Neuron (in vitro differentiated cells): Measurements from ENCODE around the gene CRACDL.
"Not testable (repeated sequence)": the region's sequence is repeated elsewhere in the genome, so short reads cannot be mapped to it uniquely, and the experiment has no call there.

Experiments
- H2AFZ ChIP-seq: one replicate; pipeline ENCODE4 v1.6.1; 2013; ENCODE audit warnings: low read depth, mild to moderate bottlenecking, inconsistent platforms, low read length, moderate library complexity
- H3K27me3 ChIP-seq: one replicate; pipeline ENCODE4 v1.6.1; 2013; ENCODE audit warnings: low read length; ENCODE audit not compliant: insufficient read depth
- H3K36me3 ChIP-seq: one replicate; pipeline ENCODE4 v1.6.1; 2013; ENCODE audit warnings: low read length; ENCODE audit not compliant: insufficient read depth
- H3K4me1 ChIP-seq: one replicate; pipeline ENCODE4 v1.6.1; 2013; ENCODE audit warnings: low read length; ENCODE audit not compliant: insufficient read depth
- H3K4me3 ChIP-seq: 2 replicates; pipeline ENCODE4 v1.5.1; 2013; ENCODE audit warnings: mild to moderate bottlenecking, low read length, moderate library complexity
- H3K9me3 ChIP-seq: one replicate; pipeline ENCODE4 v1.6.1; 2013; ENCODE audit warnings: low read length

Gene CRACDL

GRCh38 chr2:98882971-98883779 lies 52.9 kb downstream of the CRACDL start:
- Histone ChIP-seq H3K27me3 (no peaks in the 10 kb centered on the region), H2AFZ (no peak overlapping the region), H3K4me3 (no peak overlapping the region), H3K9me3 (peaks cover 3% of the 10 kb centered on the region), H3K4me1 (no peaks in the 10 kb centered on the region), H3K36me3 (no peaks in the 10 kb centered on the region)

- Histone ChIP-seq H3K4me3 (no peak overlapping the region), H3K27me3 (no peaks in the 10 kb centered on the region), H3K4me1 (no peaks in the 10 kb centered on the region), H3K9me3 (peaks cover 3% of the 10 kb centered on the region), H3K36me3 (no peaks in the 10 kb centered on the region), H2AFZ (no peak overlapping the region)
Measured at GRCh38 chr2:98882368-98882767, 53.7 kb downstream of the CRACDL start.

- no peaks in the 10 kb centered on the region for H3K4me1 ChIP-seq
- no peaks in the 10 kb centered on the region for H3K9me3 ChIP-seq
- no peak overlapping the region for H2AFZ ChIP-seq
- H3K4me3 ChIP-seq, result no peak overlapping the region
- no peaks in the 10 kb centered on the region for H3K36me3 ChIP-seq
- peaks cover 2% of the 10 kb centered on the region for H3K27me3 ChIP-seq
Measured at GRCh38 chr2:98881153-98881650, 54.8 kb downstream of the CRACDL start.

GRCh38 chr2:98880266-98881152 lies 55.5 kb downstream of the CRACDL start:
- H2AFZ ChIP-seq, result no peak overlapping the region
- H3K9me3 ChIP-seq, result no peaks in the 10 kb centered on the region
- no peaks in the 10 kb centered on the region for H3K36me3 ChIP-seq
- peaks cover 2% of the 10 kb centered on the region for H3K27me3 ChIP-seq
- no peaks in the 10 kb centered on the region for H3K4me1 ChIP-seq
- H3K4me3 ChIP-seq, result no peak overlapping the region

GRCh38 chr2:98877658-98878057 lies 58.4 kb downstream of the CRACDL start:
- H2AFZ ChIP-seq, result not testable (repeated sequence)
- peaks cover 15% of the 10 kb centered on the region for H3K27me3 ChIP-seq

GRCh38 chr2:98876741-98877140 lies 59.3 kb downstream of the CRACDL start:
- H2AFZ ChIP-seq, result no peak overlapping the region
- H3K27me3 ChIP-seq, result peaks cover 15% of the 10 kb centered on the region
- H3K36me3 ChIP-seq, result no peaks in the 10 kb centered on the region
- H3K9me3 ChIP-seq, result no peaks in the 10 kb centered on the region
- H3K4me1 ChIP-seq, result no peaks in the 10 kb centered on the region
- no peak overlapping the region for H3K4me3 ChIP-seq

More at GRCh38 chr2:98877658-98878057, 58.4 kb downstream of the CRACDL start:
- not testable (repeated sequence) for H3K36me3 ChIP-seq, H3K4me3 ChIP-seq, H3K4me1 ChIP-seq, H3K9me3 ChIP-seq

GRCh38 chr2:98875746-98876145 lies 60.3 kb downstream of the CRACDL start:
- no peak overlapping the region for H3K4me3 ChIP-seq
- H2AFZ ChIP-seq, result no peak overlapping the region
- H3K36me3 ChIP-seq, result no peaks in the 10 kb centered on the region
- no peaks in the 10 kb centered on the region for H3K9me3 ChIP-seq
- H3K4me1 ChIP-seq, result no peaks in the 10 kb centered on the region
- H3K27me3 ChIP-seq, result peaks cover 15% of the 10 kb centered on the region

GRCh38 chr2:98875081-98875728 lies 60.8 kb downstream of the CRACDL start:
- Histone ChIP-seq H3K4me3 (no peak overlapping the region), H2AFZ (no peak overlapping the region), H3K27me3 (peaks cover 15% of the 10 kb centered on the region), H3K9me3 (no peaks in the 10 kb centered on the region), H3K4me1 (no peaks in the 10 kb centered on the region), H3K36me3 (no peaks in the 10 kb centered on the region)

- Histone ChIP-seq H3K36me3 (no peaks in the 10 kb centered on the region), H3K4me3 (no peak overlapping the region), H3K4me1 (no peaks in the 10 kb centered on the region), H3K27me3 (peaks cover 15% of the 10 kb centered on the region), H3K9me3 (no peaks in the 10 kb centered on the region), H2AFZ (no peak overlapping the region)
Measured at GRCh38 chr2:98874186-98874689, 61.8 kb downstream of the CRACDL start.

- no peak overlapping the region for H3K4me3 ChIP-seq
- H3K36me3 ChIP-seq, result no peaks in the 10 kb centered on the region
- no peaks in the 10 kb centered on the region for H3K9me3 ChIP-seq
Measured at GRCh38 chr2:98872526-98872925, 63.5 kb downstream of the CRACDL start.

GRCh38 chr2:98871506-98871905 lies 64.5 kb downstream of the CRACDL start:
- Histone ChIP-seq H3K9me3 (no peaks in the 10 kb centered on the region), H2AFZ (no peak overlapping the region), H3K27me3 (peaks cover 15% of the 10 kb centered on the region), H3K4me1 (no peaks in the 10 kb centered on the region), H3K36me3 (no peaks in the 10 kb centered on the region), H3K4me3 (no peak overlapping the region)

More at GRCh38 chr2:98872526-98872925, 63.5 kb downstream of the CRACDL start:
- Histone ChIP-seq H3K4me1 (no peaks in the 10 kb centered on the region), H3K27me3 (peaks cover 15% of the 10 kb centered on the region), H2AFZ (no peak overlapping the region)

- no peak overlapping the region for H3K4me3 ChIP-seq
Measured at GRCh38 chr2:98870516-98871158, 65.4 kb downstream of the CRACDL start.

More at GRCh38 chr2:98870516-98871158, 65.4 kb downstream of the CRACDL start:
- H2AFZ ChIP-seq, result no peak overlapping the region
- H3K4me1 ChIP-seq, result no peaks in the 10 kb centered on the region
- no peaks in the 10 kb centered on the region for H3K9me3 ChIP-seq
- H3K36me3 ChIP-seq, result no peaks in the 10 kb centered on the region
- H3K27me3 ChIP-seq, result peaks cover 13% of the 10 kb centered on the region
